GM12873 (cell line): Measurements from ENCODE around the gene GOLGB1.

Experiments used
- TF ChIP-seq, protein P1 (sequence below): IDR thresholded peaks from 2 replicates; pipeline ENCODE4 v1.5.1; 2012; ENCODE audit warnings: low read depth, mild to moderate bottlenecking, moderate library complexity, low read length, control low read depth; ENCODE audit not compliant: insufficient read depth; ENCODE audit errors: missing control alignments

The GOLGB1 gene

DNA sequence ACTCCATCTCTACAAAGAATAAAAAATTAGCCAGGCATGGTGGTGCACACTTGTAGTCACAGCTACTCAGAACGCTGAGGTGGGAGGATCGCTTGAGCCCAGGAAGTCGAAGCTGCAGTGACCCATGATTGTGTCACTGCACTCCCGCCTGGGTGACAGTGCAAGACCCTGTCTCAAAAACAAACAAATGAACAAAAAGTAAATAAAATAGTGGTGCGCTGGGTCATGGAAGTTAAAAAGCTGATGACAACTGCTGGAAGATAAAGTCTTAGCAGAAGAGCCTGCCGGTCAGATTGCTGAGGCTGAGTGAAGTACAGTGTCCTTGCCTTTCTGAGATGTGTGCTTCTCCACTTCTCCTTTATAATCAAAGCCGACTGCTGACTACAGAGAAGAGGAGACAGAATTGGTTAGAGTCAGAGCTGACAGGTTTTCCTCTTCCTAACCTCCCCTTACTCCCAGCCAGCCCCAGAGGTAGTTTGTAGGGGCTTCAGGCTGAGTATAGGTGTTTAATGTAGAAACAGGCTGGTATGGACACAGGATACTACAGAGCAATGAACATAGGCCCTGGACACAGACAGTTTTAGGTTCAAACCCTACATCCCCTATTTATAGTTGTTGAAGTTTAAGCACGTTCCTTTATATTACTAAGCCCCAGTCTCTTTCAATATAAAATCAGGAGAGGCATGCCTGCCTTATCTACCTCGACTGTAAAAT is 106.8 kb downstream of the GOLGB1 start:
- TF ChIP-seq, protein P1, sequence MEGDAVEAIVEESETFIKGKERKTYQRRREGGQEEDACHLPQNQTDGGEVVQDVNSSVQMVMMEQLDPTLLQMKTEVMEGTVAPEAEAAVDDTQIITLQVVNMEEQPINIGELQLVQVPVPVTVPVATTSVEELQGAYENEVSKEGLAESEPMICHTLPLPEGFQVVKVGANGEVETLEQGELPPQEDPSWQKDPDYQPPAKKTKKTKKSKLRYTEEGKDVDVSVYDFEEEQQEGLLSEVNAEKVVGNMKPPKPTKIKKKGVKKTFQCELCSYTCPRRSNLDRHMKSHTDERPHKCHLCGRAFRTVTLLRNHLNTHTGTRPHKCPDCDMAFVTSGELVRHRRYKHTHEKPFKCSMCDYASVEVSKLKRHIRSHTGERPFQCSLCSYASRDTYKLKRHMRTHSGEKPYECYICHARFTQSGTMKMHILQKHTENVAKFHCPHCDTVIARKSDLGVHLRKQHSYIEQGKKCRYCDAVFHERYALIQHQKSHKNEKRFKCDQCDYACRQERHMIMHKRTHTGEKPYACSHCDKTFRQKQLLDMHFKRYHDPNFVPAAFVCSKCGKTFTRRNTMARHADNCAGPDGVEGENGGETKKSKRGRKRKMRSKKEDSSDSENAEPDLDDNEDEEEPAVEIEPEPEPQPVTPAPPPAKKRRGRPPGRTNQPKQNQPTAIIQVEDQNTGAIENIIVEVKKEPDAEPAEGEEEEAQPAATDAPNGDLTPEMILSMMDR, result no peak

DNA sequence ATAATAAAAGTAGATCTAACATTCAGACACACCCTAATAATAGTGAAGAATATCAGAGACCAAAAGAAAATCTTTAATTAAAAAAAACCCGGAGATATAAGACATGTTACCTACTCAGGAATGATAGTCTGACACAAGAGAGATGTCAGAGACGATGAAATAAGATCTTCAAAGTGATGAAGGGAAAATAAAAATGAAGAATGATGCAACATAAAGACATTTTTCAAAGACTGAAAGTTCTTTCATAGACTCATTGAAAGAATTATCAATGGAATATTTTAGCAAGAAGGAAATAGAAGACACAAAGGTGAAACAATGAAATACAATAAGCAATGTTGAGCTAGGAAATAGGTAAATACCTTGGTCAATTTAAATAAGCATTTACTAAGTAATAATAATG is 108.4 kb downstream of the GOLGB1 start:
- TF ChIP-seq, protein P1, result no peak

DNA sequence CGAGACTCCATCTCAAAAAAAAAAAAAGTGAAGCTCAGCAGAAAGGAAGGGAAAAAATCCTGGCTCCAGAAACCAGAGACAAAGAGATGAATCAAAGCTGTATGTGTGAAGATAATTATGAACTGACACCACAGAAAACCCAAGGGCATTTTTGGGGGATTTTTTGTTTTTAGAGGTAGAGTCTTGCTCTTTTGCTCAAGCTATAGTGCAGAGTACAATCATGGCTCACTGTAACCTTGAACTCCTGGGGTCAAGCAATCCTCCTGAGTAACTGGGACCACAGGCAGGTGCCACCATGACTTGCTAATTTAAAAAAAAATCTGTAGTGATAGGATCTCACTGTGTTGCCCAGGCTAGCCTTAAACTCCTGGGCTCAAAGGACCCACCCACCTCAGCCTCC is 111.6 kb downstream of the GOLGB1 start:
- TF ChIP-seq, protein P1, result no peak

DNA sequence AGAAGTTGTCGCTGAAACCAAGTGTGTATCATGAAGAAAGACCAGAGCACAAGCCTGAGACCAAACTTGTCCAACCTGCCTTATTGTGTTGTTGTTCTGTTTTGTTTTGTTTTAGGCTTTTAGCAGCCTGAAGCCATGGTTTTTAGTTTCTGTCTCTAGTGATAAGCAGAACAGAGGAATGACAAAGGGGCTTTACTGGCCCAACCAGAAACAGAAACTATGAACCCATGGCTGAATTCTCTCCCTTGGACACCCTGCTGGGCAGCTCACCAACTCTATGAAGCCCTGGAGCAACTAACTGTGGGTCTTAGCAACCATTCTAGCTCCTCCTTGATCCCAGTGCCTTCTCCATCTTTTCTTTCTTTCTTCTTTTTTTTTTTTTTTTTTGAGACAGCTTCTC is 119.2 kb downstream of the GOLGB1 start:
- TF ChIP-seq, protein P1, result no peak

DNA sequence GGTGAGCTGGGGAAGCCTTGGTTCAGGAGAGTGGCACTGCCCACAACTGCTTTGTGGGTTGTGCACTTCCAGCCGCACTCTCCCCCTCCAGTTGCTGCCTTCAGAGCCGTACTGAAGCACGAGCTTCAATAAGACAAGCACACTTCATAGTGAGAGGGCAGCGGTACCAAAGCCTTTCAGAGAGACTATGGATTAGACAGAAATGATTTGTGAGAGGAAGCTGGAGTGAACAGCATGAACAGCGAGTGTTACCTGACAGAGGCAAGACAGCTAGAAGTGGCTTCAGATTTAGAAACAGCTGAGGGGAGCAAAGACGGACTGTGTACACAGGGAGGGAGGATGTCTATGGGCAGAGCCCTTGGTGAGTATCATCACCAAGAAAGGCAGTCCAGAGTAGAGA is 119.9 kb downstream of the GOLGB1 start:
- TF ChIP-seq, protein P1, result no peak

DNA sequence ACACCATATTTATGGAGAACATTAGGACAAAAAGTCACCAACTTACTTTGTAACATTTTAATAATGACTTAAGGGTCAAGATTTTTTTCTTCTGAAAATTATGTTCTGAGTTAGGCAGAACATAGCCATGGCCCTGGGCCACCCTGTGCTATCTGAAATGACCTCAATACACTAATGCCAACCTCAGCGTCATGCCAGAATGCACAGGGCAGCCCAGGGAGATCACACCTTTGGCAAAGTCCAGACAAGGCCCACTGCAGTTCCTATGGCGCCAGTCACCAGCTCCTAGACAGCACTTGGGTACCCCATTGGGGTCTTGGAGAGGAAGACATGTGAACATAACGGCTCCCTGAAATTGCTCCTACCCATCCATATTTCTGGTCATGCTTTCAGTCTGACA is 121.9 kb downstream of the GOLGB1 start:
- TF ChIP-seq, protein P1, result no peak

DNA sequence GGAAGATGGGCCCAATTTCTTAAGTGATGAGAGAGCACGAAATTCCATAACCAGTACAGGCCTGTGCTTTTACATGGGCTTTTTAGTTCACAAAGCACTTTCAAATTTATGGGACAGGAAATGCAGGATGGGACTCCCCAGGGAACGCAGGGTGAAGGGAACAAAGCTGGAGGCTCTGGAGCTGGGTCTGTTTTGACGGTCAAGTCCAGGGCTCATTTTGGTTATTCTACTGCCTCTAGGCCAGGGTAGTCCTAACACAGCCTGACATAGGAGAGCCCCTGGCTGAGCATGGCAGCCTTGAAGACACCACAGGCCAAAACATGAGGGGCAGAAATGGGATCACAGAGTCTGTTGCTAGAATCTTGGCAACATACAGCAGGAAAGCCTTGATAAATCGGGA is 122.3 kb downstream of the GOLGB1 start:
- TF ChIP-seq, protein P1, result no peak
